Inflammatory macrophage (primary cell): ENCODE measurements around the gene PDE4D.
"Not testable (repeated sequence)": the region's sequence is repeated elsewhere in the genome, so short reads cannot be mapped to it uniquely, and the experiment has no call there.

Experiments
- DNase-seq, 2 donors: peaks; one replicate each; pipeline ENCODE4 v3.0.0-alpha.2; 2020 to 2022

Gene PDE4D

GRCh38 chr5:59092758-59093157 is 800.8 kb downstream of the PDE4D start:
- no peak for DNase-seq

- no peak for DNase-seq
Measured at GRCh38 chr5:59091965-59092364, 801.6 kb downstream of the PDE4D start.

- no peak for DNase-seq
Measured at GRCh38 chr5:59090323-59090722, 803.2 kb downstream of the PDE4D start.

- no peak for DNase-seq
Measured at GRCh38 chr5:59089767-59090166, 803.8 kb downstream of the PDE4D start.

- no peak for DNase-seq
Measured at GRCh38 chr5:59088546-59088945, 805.0 kb downstream of the PDE4D start.

- DNase-seq, result no peak
Measured at GRCh38 chr5:59086024-59086423, 807.5 kb downstream of the PDE4D start.

- no peak for DNase-seq
Measured at GRCh38 chr5:59081693-59082092, 811.8 kb downstream of the PDE4D start.

GRCh38 chr5:59079622-59080620 is 813.6 kb downstream of the PDE4D start:
- DNase-seq, result peak in 1 of 2 donors; percentile 7

- DNase-seq, result no peak
Measured at GRCh38 chr5:59071755-59072549, 821.6 kb downstream of the PDE4D start.

- DNase-seq, result no peak
Measured at GRCh38 chr5:59069438-59070079, 824.0 kb downstream of the PDE4D start.

- no peak for DNase-seq
Measured at GRCh38 chr5:59067956-59068656, 825.4 kb downstream of the PDE4D start.

- no peak for DNase-seq
Measured at GRCh38 chr5:59066367-59067163, 827.0 kb downstream of the PDE4D start.

- DNase-seq, result no peak
Measured at GRCh38 chr5:59065554-59065953, 828.0 kb downstream of the PDE4D start.

GRCh38 chr5:59064293-59064692 is 829.2 kb downstream of the PDE4D start:
- no peak for DNase-seq

GRCh38 chr5:59062986-59063683 is 830.4 kb downstream of the PDE4D start:
- no peak for DNase-seq

- DNase-seq, result no peak
Measured at GRCh38 chr5:59061377-59061776, 832.1 kb downstream of the PDE4D start.

GRCh38 chr5:59058969-59059687 is 834.4 kb downstream of the PDE4D start:
- DNase-seq, result no peak

- no peak for DNase-seq
Measured at GRCh38 chr5:59058237-59058636, 835.3 kb downstream of the PDE4D start.

GRCh38 chr5:59056599-59056998 is 836.9 kb downstream of the PDE4D start:
- not testable (repeated sequence) for DNase-seq
